ENCODE results near the gene HTT.

The HTT gene

DNA sequence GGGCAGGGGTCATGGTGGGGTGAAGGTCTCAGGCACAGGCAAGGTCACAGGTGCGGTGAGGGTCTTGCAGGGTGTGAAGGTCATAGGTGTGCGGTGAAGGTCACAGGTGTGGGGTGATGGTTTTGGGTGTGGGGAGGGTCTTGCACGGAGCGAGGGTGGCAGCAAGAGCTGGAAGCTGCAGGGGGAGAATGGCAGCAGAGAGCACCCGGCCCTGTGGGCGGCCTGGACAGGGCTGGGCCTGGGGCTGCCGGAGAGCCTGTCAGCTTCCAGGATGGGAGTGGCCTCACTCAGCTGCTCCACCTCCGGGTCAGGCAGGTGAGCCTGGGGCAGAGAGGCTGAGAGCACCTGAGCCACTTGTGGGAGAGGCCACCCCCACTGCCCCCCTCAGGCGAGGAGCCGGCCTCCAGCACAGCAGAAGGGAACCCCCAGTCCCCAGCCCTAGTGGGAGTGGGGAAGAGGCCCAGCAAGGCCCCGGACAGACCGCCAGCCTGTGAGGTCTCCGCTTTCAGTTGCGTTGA, 176.0 kb downstream of the HTT start:
- Histone ChIP-seq H3K4me1 (ENCODE audit: control insufficient read depth, insufficient read depth, low read length) (no peaks in the 10 kb centered on the region), H3K27me3 (replicated peaks; ENCODE audit: control insufficient read depth, insufficient read depth, low read length) (no peaks in the 10 kb centered on the region), H3K9ac (ENCODE audit: low read length) (no peak overlapping the region), H3K36me3 (ENCODE audit: control insufficient read depth, insufficient read depth, low read length, severe bottlenecking) (no peaks in the 10 kb centered on the region), H3K4me3 (ENCODE audit: low read length) (no peak overlapping the region), H3K9me3 (ENCODE audit: control insufficient read depth, low read length) (no peaks in the 10 kb centered on the region)
- DNase-seq (ENCODE audit: low read depth) = no peak

DNA sequence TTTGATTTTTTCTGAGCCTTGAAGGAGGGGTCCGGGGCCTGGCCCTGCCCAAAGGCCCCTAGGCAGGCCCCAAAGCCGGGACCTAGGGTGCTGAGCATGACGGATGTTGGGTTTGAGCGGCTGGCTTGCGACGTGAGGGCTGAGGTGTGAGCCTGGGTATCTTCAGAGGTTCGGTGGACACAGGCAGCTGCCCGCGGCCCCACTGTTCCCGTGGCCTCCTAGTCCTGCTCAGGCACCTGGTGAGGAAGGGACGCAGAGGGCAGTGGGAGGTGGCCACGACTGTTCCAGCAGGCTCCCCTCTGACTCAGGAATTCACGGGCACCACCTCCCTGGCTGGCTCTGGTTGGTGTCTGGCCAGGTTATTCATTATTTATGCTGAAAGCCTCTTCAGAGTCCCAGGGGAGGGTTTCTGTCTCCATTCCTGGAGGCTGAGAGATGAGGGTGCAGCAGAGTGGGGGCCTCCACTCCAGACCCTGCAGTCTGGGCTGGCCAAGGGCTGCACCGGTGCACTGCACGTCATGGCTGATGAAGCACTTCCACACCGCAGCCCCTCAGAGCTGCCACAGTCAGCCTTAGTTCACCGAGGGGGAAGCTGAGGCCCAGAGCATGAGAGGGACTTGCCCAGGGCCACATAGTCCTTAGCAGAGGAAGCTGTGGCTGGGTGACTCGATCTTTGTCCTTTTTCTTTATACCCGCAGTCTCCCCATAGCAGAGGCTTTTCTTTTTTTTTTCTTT, 176.6 kb downstream of the HTT start:
- DNase-seq (ENCODE audit: low read depth) = no peak
- Histone ChIP-seq H3K4me1 (ENCODE audit: control insufficient read depth, insufficient read depth, low read length) (no peaks in the 10 kb centered on the region), H3K4me3 (ENCODE audit: low read length) (no peak overlapping the region), H3K9me3 (ENCODE audit: control insufficient read depth, low read length) (no peaks in the 10 kb centered on the region), H3K9ac (ENCODE audit: low read length) (no peak overlapping the region), H3K36me3 (ENCODE audit: control insufficient read depth, insufficient read depth, low read length, severe bottlenecking) (no peaks in the 10 kb centered on the region), H3K27me3 (replicated peaks; ENCODE audit: control insufficient read depth, insufficient read depth, low read length) (no peaks in the 10 kb centered on the region)

- DNase-seq (ENCODE audit: low read depth) = no peak
- no peaks in the 10 kb centered on the region for H3K9me3 ChIP-seq (ENCODE audit: control insufficient read depth, low read length)
- H3K4me3 ChIP-seq (ENCODE audit: low read length) = no peak overlapping the region
- H3K4me1 ChIP-seq (ENCODE audit: control insufficient read depth, insufficient read depth, low read length) = no peaks in the 10 kb centered on the region
- no peaks in the 10 kb centered on the region for H3K27me3 ChIP-seq (replicated peaks; ENCODE audit: control insufficient read depth, insufficient read depth, low read length)
- no peak overlapping the region for H3K9ac ChIP-seq (ENCODE audit: low read length)
- no peaks in the 10 kb centered on the region for H3K36me3 ChIP-seq (ENCODE audit: control insufficient read depth, insufficient read depth, low read length, severe bottlenecking)
Observed at GRCh38 chr4:3251691-3252479, 177.4 kb downstream of the HTT start.

DNA sequence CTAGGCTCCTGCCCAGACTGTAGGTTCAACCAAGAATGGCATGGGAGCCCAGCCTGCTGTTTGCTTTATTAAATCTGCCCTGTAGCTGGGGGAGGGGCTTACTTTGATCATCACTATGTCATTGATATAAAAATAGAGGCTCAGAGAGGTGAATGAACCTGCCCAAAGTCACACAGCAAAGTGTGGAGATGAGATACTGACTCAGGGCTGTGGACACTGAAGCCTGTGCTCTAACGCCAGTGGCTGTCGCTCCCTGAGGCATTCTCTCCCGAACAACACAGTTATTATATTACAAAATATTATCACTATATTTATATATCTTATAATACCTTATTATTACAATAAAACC, 178.0 kb downstream of the HTT start:
- no peak overlapping the region for H3K4me3 ChIP-seq (ENCODE audit: low read length)
- no peaks in the 10 kb centered on the region for H3K9me3 ChIP-seq (ENCODE audit: control insufficient read depth, low read length)
- no peak for DNase-seq (ENCODE audit: low read depth)
- H3K36me3 ChIP-seq (ENCODE audit: control insufficient read depth, insufficient read depth, low read length, severe bottlenecking) = no peaks in the 10 kb centered on the region
- H3K27me3 ChIP-seq (replicated peaks; ENCODE audit: control insufficient read depth, insufficient read depth, low read length) = no peaks in the 10 kb centered on the region
- H3K9ac ChIP-seq (ENCODE audit: low read length) = no peak overlapping the region
- H3K4me1 ChIP-seq (ENCODE audit: control insufficient read depth, insufficient read depth, low read length) = no peaks in the 10 kb centered on the region

- DNase-seq (ENCODE audit: low read depth) = no peak
- Histone ChIP-seq H3K27me3 (replicated peaks; ENCODE audit: control insufficient read depth, insufficient read depth, low read length) (no peaks in the 10 kb centered on the region), H3K9ac (ENCODE audit: low read length) (no peak overlapping the region), H3K9me3 (ENCODE audit: control insufficient read depth, low read length) (no peaks in the 10 kb centered on the region), H3K4me1 (ENCODE audit: control insufficient read depth, insufficient read depth, low read length) (no peaks in the 10 kb centered on the region), H3K4me3 (ENCODE audit: low read length) (no peak overlapping the region), H3K36me3 (ENCODE audit: control insufficient read depth, insufficient read depth, low read length, severe bottlenecking) (no peaks in the 10 kb centered on the region)
Observed at GRCh38 chr4:3252831-3253641, 178.6 kb downstream of the HTT start.

DNA sequence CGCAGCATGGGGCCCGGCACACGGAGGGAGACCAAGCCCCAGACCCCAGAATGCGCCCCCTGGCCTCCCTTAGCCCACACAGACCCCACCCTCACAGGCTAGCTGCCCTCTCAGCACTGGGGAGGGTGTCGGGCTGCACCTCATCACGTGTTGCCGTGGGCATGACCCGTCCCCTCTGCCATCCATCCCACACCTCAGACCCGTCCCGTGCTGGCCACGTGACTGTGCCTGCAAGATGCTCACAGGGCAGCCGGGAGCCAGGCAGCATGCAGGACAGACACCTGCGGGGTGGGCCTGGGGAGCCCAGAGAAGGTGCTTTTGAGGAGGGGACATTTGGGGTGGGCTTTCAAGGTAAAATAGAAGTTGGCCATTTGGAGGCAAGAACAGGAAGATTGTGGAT, 179.3 kb downstream of the HTT start:
- H3K9me3 ChIP-seq (ENCODE audit: control insufficient read depth, low read length) = no peaks in the 10 kb centered on the region
- no peaks in the 10 kb centered on the region for H3K4me1 ChIP-seq (ENCODE audit: control insufficient read depth, insufficient read depth, low read length)
- no peak overlapping the region for H3K4me3 ChIP-seq (ENCODE audit: low read length)
- H3K36me3 ChIP-seq (ENCODE audit: control insufficient read depth, insufficient read depth, low read length, severe bottlenecking) = no peaks in the 10 kb centered on the region
- DNase-seq (ENCODE audit: low read depth) = no peak
- H3K9ac ChIP-seq (ENCODE audit: low read length) = no peak overlapping the region
- no peaks in the 10 kb centered on the region for H3K27me3 ChIP-seq (replicated peaks; ENCODE audit: control insufficient read depth, insufficient read depth, low read length)

DNA sequence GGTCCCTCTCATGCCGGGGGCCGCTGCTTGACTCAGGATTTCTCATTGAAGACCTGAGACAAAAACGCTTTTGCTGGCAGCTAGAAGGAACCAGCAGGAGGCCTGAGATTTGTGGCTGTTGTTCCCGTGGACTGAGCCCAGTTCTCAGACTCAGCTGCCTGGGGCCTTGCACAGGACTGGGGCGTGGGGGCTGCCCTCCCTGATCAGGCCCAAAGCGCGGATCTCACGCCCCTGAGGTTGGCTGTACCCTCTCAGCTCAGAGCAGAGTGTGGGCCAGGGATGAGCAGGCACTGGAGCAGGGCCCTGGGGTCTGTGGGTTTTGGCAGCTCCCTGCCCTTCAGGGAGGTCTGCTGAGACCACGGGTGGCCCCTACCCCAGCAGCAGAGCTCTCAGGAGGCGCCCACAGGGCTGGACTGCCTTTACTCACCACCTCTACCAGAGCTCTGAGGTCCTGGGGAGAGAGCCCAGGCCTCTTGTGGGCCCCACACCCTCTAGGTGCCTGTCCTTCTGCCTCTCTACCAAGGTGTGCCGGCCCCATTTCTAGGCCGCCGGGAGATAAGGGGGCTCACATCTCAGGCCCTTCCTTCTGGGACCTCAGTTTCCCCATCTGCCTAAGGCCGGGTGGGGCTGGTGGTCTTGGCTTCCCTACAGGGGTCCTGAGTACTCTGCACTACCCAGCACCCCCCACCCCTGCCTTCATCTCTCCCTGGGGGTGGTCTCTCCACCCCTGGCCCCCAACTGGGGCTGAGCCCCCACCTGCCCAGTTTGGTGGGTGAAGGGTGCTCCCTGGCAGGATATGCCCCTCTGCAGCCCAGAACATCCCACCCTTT, 180.0 kb downstream of the HTT start:
- Histone ChIP-seq H3K4me1 (ENCODE audit: control insufficient read depth, insufficient read depth, low read length) (no peaks in the 10 kb centered on the region), H3K27me3 (replicated peaks; ENCODE audit: control insufficient read depth, insufficient read depth, low read length) (no peaks in the 10 kb centered on the region), H3K9me3 (ENCODE audit: control insufficient read depth, low read length) (no peaks in the 10 kb centered on the region), H3K9ac (ENCODE audit: low read length) (no peak overlapping the region), H3K4me3 (ENCODE audit: low read length) (no peak overlapping the region), H3K36me3 (ENCODE audit: control insufficient read depth, insufficient read depth, low read length, severe bottlenecking) (no peaks in the 10 kb centered on the region)
- no peak for DNase-seq (ENCODE audit: low read depth)

- Histone ChIP-seq H3K9me3 (ENCODE audit: control insufficient read depth, low read length) (no peaks in the 10 kb centered on the region), H3K4me1 (ENCODE audit: control insufficient read depth, insufficient read depth, low read length) (no peaks in the 10 kb centered on the region), H3K4me3 (ENCODE audit: low read length) (no peak overlapping the region), H3K27me3 (replicated peaks; ENCODE audit: control insufficient read depth, insufficient read depth, low read length) (no peaks in the 10 kb centered on the region), H3K36me3 (ENCODE audit: control insufficient read depth, insufficient read depth, low read length, severe bottlenecking) (no peaks in the 10 kb centered on the region), H3K9ac (ENCODE audit: low read length) (no peak overlapping the region)
- no peak for DNase-seq (ENCODE audit: low read depth)
Observed at GRCh38 chr4:3255611-3256186, 181.2 kb downstream of the HTT start.

DNA sequence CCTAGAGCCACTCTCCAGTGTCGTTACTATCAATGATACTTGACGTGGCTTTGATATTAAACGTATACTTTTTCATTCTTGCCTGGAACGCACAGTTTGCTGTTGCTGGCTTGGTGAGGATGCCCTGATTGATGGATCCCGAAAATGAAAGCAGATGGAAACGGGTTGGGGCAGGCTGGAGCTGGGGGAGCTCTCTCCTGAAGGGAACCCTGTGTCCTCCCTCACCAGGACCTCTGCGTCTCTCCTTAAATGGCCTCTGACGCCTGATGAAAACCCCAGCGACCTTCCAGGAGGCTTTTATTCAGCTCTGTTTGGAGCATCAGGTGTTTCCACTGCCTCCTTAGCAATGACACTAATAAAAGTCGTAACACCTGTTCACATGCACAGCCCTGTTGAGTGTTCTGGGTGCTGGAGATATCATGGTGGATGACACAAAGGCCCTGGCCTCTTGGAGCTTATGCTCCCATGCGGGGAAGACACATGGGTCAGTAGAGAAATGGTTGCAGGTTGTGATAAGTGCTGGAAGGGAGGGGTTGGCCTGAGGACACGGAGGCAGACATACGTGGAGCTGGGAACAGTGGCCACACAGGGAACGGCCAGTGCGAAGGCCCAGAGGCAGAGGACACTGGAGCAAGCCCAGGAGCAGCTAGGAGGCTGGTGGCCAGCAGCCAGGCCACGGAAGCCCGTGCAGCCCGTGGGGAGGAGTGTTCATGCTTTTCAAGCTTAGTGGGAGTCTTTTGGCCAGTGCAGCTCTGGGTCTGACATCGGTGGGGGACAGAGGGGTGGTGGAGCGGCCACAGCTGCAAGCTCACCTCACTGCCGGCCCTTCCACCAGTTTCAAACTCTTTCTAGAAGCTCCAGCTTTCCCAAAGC, 182.0 kb downstream of the HTT start:
- no peak for DNase-seq (ENCODE audit: low read depth)
- no peak overlapping the region for H3K4me3 ChIP-seq (ENCODE audit: low read length)
- H3K9me3 ChIP-seq (ENCODE audit: control insufficient read depth, low read length) = no peaks in the 10 kb centered on the region
- no peaks in the 10 kb centered on the region for H3K4me1 ChIP-seq (ENCODE audit: control insufficient read depth, insufficient read depth, low read length)
- no peaks in the 10 kb centered on the region for H3K27me3 ChIP-seq (replicated peaks; ENCODE audit: control insufficient read depth, insufficient read depth, low read length)
- H3K9ac ChIP-seq (ENCODE audit: low read length) = no peak overlapping the region
- H3K36me3 ChIP-seq (ENCODE audit: control insufficient read depth, insufficient read depth, low read length, severe bottlenecking) = no peaks in the 10 kb centered on the region

DNA sequence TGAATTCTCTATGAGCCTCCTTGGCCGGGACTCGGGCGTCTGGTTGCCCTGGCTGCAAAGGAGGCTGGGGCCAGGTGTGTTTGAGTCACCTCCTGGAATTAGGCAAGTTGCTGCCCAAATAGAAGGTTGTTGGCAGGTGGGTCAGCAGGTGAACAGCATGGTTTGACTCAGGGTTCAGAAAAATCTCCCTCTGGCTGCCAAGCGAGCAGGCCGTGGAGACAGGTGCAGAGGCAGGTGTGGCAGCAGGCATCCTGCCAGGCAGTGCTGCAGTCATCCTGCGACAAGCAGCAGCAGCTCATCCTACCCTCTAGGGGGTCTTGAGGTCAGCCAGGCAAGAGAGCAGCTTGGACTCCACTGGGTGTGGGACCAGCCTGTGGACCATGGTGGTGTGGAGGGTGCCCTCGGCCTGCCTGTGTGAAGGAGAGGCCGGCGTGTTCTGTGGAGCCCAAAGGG, 182.6 kb downstream of the HTT start:
- H3K9me3 ChIP-seq (ENCODE audit: control insufficient read depth, low read length) = no peaks in the 10 kb centered on the region
- DNase-seq (ENCODE audit: low read depth) = no peak
- H3K36me3 ChIP-seq (ENCODE audit: control insufficient read depth, insufficient read depth, low read length, severe bottlenecking) = no peaks in the 10 kb centered on the region
- peaks cover 3% of the 10 kb centered on the region for H3K27me3 ChIP-seq (replicated peaks; ENCODE audit: control insufficient read depth, insufficient read depth, low read length)
- no peak overlapping the region for H3K9ac ChIP-seq (ENCODE audit: low read length)
- no peaks in the 10 kb centered on the region for H3K4me1 ChIP-seq (ENCODE audit: control insufficient read depth, insufficient read depth, low read length)
- no peak overlapping the region for H3K4me3 ChIP-seq (ENCODE audit: low read length)
